Activated CD4-positive, alpha-beta T cell treated with anti-CD3 and anti-CD28 coated beads, Interleukin-2, amount 10 ng/mL, durations not matched to agents 24 days and 14 days (primary cell): ENCODE data around the gene NEURL1. TPM values are rescaled to one million over a fixed set of nuclear protein-coding genes. Genes with fewer than 3 reads are reported as not detected.
A peak's percentile ranks its signal among the peaks of the same experiment; 100 is the strongest.

Source experiments
- DNase-seq: peaks from one replicate; pipeline ENCODE4 v3.0.0; 2022
- H3K27ac Mint-ChIP-seq: one replicate; pipeline ENCODE4 v1.8.0; 2022; ENCODE audit warnings: mild to moderate bottlenecking, mixed read lengths
- H3K27me3 Mint-ChIP-seq: one replicate; pipeline ENCODE4 v1.8.0; 2022; ENCODE audit warnings: mixed read lengths
- H3K36me3 Mint-ChIP-seq: one replicate; pipeline ENCODE4 v1.8.0; 2022; ENCODE audit warnings: low read depth, mild to moderate bottlenecking, mixed read lengths
- H3K4me1 Mint-ChIP-seq: one replicate; pipeline ENCODE4 v1.8.0; 2021; ENCODE audit warnings: mixed read lengths
- H3K4me3 Mint-ChIP-seq: one replicate; pipeline ENCODE4 v1.8.0; 2022; ENCODE audit warnings: mild to moderate bottlenecking, moderate library complexity, mixed read lengths
- H3K9me3 Mint-ChIP-seq: one replicate; pipeline ENCODE4 v1.8.0; 2021; ENCODE audit warnings: mixed read lengths
- intact Hi-C: fragments of 100-400 bp; cut with micrococcal nuclease; formaldehyde crosslinking; loops from one replicate; pipeline ENCODE4 v1.15.1; 2023
- total RNA-seq: library from RNA; stranded (reverse); gene quantifications from 2 replicates; pipeline ENCODE4 v1.2.3, GENCODE V29; 2022

Gene NEURL1
- total RNA-seq, 1 donor from 2014 or later: 2.8 TPM

GRCh38 chr10:103455235-103455634, 38.3 kb upstream of the NEURL1 start:
- intact Hi-C loops: no loop called here
- no peaks in the 10 kb centered on the region for H3K9me3 Mint-ChIP-seq
- peaks cover 8% of the 10 kb centered on the region for H3K36me3 Mint-ChIP-seq
- peaks cover 44% of the 10 kb centered on the region for H3K4me1 Mint-ChIP-seq
- H3K27ac Mint-ChIP-seq: no peak overlapping the region
- H3K4me3 Mint-ChIP-seq: no peak overlapping the region
- H3K27me3 Mint-ChIP-seq: no peaks in the 10 kb centered on the region
- DNase-seq: no peak

- no peak overlapping the region for H3K4me3 Mint-ChIP-seq
- no peak for DNase-seq
- H3K36me3 Mint-ChIP-seq: no peaks in the 10 kb centered on the region
- no peaks in the 10 kb centered on the region for H3K27me3 Mint-ChIP-seq
- no peaks in the 10 kb centered on the region for H3K9me3 Mint-ChIP-seq
- H3K27ac Mint-ChIP-seq: no peak overlapping the region
- intact Hi-C loops: no loop called here
- H3K4me1 Mint-ChIP-seq: peaks cover 36% of the 10 kb centered on the region
These were observed 37.3 kb upstream of the NEURL1 start for GRCh38 chr10:103456074-103456660.

DNA sequence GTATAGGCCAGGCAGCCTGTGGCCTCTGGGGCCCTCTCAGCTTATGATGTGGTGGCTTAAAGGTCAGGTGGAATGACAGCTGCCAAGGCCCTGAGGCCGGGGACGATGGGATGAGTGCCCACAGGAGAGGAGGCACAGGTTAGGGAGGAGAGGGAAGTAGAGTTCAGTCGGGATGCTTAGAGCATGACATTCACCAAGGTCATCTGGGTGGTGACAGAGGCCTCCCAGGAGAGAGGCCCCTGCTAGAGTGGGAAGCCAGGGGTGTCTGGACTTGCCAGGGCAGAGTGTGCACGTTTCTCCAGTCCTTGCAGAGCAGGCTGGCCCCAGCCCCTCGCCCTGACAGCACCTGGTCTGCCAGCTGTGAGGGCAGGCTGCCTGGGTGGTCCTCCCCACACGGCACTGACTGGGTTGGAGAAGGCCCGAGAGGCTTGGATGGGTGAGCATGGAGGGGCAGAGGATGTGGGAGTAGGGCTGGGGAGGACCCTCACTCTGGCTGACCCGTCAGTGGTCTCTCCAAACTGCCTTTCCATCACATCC, 36.3 kb upstream of the NEURL1 start:
- DNase-seq: no peak
- H3K9me3 Mint-ChIP-seq: no peaks in the 10 kb centered on the region
- no peaks in the 10 kb centered on the region for H3K36me3 Mint-ChIP-seq
- intact Hi-C loops: no loop called here
- peaks cover 33% of the 10 kb centered on the region for H3K4me1 Mint-ChIP-seq
- no peak overlapping the region for H3K27ac Mint-ChIP-seq
- no peaks in the 10 kb centered on the region for H3K27me3 Mint-ChIP-seq
- H3K4me3 Mint-ChIP-seq: no peak overlapping the region

DNA sequence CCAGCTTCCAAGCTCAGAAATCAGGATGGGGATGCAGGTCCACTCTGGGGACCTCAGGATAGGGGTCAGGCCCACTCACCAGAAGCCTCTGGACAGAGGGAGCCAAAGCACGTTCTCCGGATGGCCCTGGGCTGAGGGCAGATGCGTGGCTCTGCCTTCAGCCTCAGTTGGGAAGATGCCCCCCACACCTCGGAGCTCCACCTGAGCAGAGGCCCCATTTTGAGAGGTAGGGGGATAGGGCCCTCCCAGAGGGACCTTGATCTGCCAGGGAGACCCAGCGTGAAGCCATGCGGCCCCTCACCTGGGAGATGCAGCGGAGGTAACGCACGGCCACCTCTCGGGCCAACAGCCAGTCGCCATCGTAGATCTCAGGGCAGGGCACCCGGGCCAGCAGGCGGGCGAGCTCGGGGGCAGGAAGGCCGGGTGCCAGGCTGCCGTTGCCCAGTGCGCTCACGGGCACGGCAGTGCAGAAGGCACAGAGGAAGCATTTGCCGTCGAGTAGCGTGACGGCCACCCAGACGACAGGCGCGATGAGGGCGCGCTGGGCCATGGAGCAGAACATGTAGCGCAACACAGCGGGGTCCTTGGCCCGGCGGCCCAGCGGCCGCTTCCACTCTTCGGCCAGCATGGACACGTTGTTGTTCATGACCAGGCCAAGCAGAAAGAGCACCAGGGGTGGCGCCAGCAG, 35.5 kb upstream of the NEURL1 start:
- peaks cover 2% of the 10 kb centered on the region for H3K27me3 Mint-ChIP-seq
- DNase-seq: no peak
- H3K9me3 Mint-ChIP-seq: no peaks in the 10 kb centered on the region
- no peak overlapping the region for H3K4me3 Mint-ChIP-seq
- H3K27ac Mint-ChIP-seq: no peak overlapping the region
- peaks cover 29% of the 10 kb centered on the region for H3K4me1 Mint-ChIP-seq
- intact Hi-C loops: no loop called here
- no peaks in the 10 kb centered on the region for H3K36me3 Mint-ChIP-seq

GRCh38 chr10:103458720-103459119, 34.8 kb upstream of the NEURL1 start, which contains the start of gene CALHM1:
Gene CALHM1 (minus strand): TSS chr10:103458900. CDS start chr10:103458751, 149 bp downstream.
- peak; percentile 66 for DNase-seq
- Mint-ChIP-seq H3K4me1 (peaks cover 23% of the 10 kb centered on the region), H3K27ac (no peak within 1 kb of the TSS), H3K9me3 (no peaks in the 10 kb centered on the region), H3K4me3 (peak within 1 kb of the TSS; percentile 28), H3K27me3 (peaks cover 8% of the 10 kb centered on the region), H3K36me3 (no peaks in the 10 kb centered on the region)
- intact Hi-C loops: no loop called here

DNA sequence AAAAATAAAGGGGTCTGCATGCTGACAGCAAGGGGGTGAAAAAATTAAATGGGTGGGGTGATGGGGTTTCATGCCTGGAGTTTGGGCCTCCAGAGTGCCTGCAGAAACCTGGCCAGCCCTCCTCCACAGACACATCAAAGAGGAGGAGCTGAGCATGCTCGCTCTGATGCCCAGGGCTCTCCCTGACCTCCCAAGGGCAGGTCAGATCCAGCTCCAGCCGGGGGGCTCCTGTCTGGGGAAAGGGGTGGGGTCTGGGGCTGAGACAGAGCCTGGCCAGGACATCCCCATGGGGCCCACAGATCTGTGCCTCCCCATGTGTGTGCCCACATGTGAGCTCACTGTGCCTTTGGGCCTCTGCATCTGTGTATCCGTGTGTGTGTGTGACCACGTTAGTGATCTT, 33.9 kb upstream of the NEURL1 start:
- Mint-ChIP-seq H3K9me3 (no peaks in the 10 kb centered on the region), H3K36me3 (no peaks in the 10 kb centered on the region), H3K27ac (no peak overlapping the region), H3K27me3 (peaks cover 8% of the 10 kb centered on the region), H3K4me1 (peaks cover 18% of the 10 kb centered on the region), H3K4me3 (no peak overlapping the region)
- DNase-seq: no peak
- intact Hi-C loops: no loop called here

DNA sequence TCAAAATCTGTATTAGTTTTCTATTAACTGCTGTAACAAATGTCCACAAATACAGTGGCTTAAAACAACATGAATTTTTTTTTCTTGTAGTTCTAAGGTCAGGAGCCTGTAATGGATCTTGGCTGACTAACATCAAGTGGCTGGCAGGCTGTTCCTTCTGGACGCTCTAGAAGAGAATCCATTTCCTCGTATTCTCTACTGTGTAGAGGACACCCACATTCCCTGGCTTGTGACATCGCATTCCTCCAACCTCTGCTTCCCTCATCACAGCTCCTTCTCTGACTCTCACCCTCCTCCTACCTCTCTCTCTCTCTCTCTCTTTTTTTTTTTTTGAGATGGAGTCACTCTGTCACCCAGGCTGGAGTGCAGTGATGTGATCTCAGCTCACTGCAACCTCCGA, 30.0 kb upstream of the NEURL1 start:
- no peak overlapping the region for H3K4me3 Mint-ChIP-seq
- intact Hi-C loops: no loop called here
- no peaks in the 10 kb centered on the region for H3K9me3 Mint-ChIP-seq
- peaks cover 10% of the 10 kb centered on the region for H3K27me3 Mint-ChIP-seq
- peaks cover 26% of the 10 kb centered on the region for H3K4me1 Mint-ChIP-seq
- H3K36me3 Mint-ChIP-seq: no peaks in the 10 kb centered on the region
- H3K27ac Mint-ChIP-seq: no peak overlapping the region
- DNase-seq: no peak

GRCh38 chr10:103465411-103466179, 27.9 kb upstream of the NEURL1 start:
- H3K27me3 Mint-ChIP-seq: peaks cover 10% of the 10 kb centered on the region
- H3K9me3 Mint-ChIP-seq: no peaks in the 10 kb centered on the region
- no peaks in the 10 kb centered on the region for H3K36me3 Mint-ChIP-seq
- DNase-seq: no peak
- no peak overlapping the region for H3K4me3 Mint-ChIP-seq
- intact Hi-C loops: no loop called here
- H3K4me1 Mint-ChIP-seq: peaks cover 30% of the 10 kb centered on the region
- no peak overlapping the region for H3K27ac Mint-ChIP-seq

DNA sequence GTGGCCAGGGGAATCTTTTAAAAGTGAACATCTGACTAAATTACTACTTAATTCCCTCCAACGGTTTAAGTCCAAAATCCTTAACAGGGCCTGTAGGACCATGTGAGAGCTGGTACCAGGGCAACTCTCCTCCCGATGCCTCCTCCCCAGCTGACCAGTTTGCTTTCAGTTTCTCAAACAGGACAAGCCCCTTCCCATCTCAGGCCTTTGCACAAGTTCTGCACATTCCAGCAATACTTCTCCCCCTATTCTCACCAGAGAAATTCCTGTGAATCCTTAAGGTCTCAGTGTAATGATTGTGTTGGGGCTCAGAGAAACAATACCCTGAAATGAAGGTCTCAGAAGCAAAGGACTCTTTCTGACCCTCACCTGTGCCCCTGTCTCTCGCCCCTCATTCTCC, 26.8 kb upstream of the NEURL1 start:
- Mint-ChIP-seq H3K36me3 (no peaks in the 10 kb centered on the region), H3K9me3 (no peaks in the 10 kb centered on the region), H3K4me3 (no peak overlapping the region), H3K27me3 (peaks cover 10% of the 10 kb centered on the region), H3K27ac (no peak overlapping the region), H3K4me1 (peaks cover 38% of the 10 kb centered on the region)
- intact Hi-C loops: no loop called here
- DNase-seq: no peak

- Mint-ChIP-seq H3K27ac (no peak overlapping the region), H3K27me3 (peaks cover 10% of the 10 kb centered on the region), H3K36me3 (no peaks in the 10 kb centered on the region), H3K4me3 (no peak overlapping the region), H3K4me1 (peaks cover 45% of the 10 kb centered on the region), H3K9me3 (no peaks in the 10 kb centered on the region)
- intact Hi-C loops: no loop called here
- DNase-seq: no peak
These were observed 26.1 kb upstream of the NEURL1 start for GRCh38 chr10:103467406-103467805.

DNA sequence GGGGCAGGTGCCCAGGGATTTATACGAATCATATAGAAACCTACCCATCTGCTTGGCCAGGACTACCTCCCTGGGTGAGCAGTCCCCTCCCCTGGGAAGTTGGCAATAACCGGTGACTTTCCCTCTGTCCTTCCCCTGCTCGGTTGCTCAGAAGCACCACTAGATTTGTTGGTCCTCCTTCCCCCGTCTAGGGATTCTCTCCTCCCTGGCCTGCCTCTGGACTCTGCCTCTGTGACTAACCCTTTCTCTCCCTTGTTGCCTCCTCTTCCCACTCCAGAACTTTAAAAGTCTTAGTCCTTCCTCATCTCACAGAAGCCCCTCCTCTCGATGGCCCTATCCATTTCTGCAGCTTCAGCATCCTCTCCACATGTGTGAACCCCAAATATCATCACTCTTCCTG, 24.3 kb upstream of the NEURL1 start:
- intact Hi-C loops: no loop called here
- Mint-ChIP-seq H3K9me3 (no peaks in the 10 kb centered on the region), H3K4me3 (no peak overlapping the region), H3K27ac (no peak overlapping the region), H3K4me1 (peaks cover 51% of the 10 kb centered on the region), H3K27me3 (peaks cover 2% of the 10 kb centered on the region), H3K36me3 (no peaks in the 10 kb centered on the region)
- DNase-seq: no peak

- intact Hi-C loops: loop anchor here (1.0 to 5.0 kb wide), 2 partner anchors 19 to 39 kb away; partner anchors contain the start of gene CALHM2
- peaks cover 2% of the 10 kb centered on the region for H3K27me3 Mint-ChIP-seq
- peak overlapping the region; percentile 59 for H3K4me3 Mint-ChIP-seq
- peaks cover 51% of the 10 kb centered on the region for H3K4me1 Mint-ChIP-seq
- DNase-seq: peak; percentile 91
- H3K36me3 Mint-ChIP-seq: no peaks in the 10 kb centered on the region
- peak overlapping the region; percentile 89 for H3K27ac Mint-ChIP-seq
- no peaks in the 10 kb centered on the region for H3K9me3 Mint-ChIP-seq
These were observed 22.5 kb upstream of the NEURL1 start for GRCh38 chr10:103470761-103471653.

DNA sequence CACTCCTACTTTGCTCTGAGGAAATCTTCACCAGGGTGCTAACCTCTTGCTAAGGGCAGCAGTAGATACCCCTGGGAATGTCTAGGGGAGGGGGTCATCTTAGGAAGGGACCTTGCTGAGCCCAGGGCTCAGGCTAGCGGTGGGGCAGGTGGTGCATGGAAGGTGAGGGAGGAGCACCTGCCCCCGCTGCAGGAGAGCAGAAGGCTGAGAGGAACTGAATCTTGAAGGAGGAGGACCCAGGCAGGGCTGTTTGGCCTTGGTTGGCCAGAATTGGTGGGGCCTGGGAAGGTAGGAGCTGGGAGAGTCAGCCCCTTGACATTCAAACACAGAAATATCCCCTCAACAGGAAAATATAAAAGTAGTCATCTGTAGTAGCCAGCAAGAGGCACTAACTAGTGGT, 21.5 kb upstream of the NEURL1 start:
- peak overlapping the region; percentile 59 for H3K4me3 Mint-ChIP-seq
- H3K27me3 Mint-ChIP-seq: no peaks in the 10 kb centered on the region
- no peak for DNase-seq
- no peaks in the 10 kb centered on the region for H3K9me3 Mint-ChIP-seq
- H3K27ac Mint-ChIP-seq: peak overlapping the region; percentile 89
- no peaks in the 10 kb centered on the region for H3K36me3 Mint-ChIP-seq
- intact Hi-C loops: loop anchor here (5.0 kb wide), 1 partner anchor 40 kb away; no protein-coding TSS in a partner anchor
- H3K4me1 Mint-ChIP-seq: peaks cover 47% of the 10 kb centered on the region
